Activated naive CD8-positive, alpha-beta T cell (primary cell): ENCODE results near the gene SELENBP1.
"Not testable (repeated sequence)": the region's sequence is repeated elsewhere in the genome, so short reads cannot be mapped to it uniquely, and the experiment has no call there.

Source experiments
- H3K27ac Mint-ChIP-seq: one replicate; pipeline ENCODE4 v1.8.0; 2021; ENCODE audit warnings: mixed read lengths
- H3K27me3 Mint-ChIP-seq: one replicate; pipeline ENCODE4 v1.8.0; 2021; ENCODE audit warnings: mixed read lengths
- H3K36me3 Mint-ChIP-seq: one replicate; pipeline ENCODE4 v1.8.0; 2021; ENCODE audit warnings: mixed read lengths
- H3K4me1 Mint-ChIP-seq: one replicate; pipeline ENCODE4 v1.8.0; 2021; ENCODE audit warnings: low read depth, mixed read lengths
- H3K4me3 Mint-ChIP-seq: one replicate; pipeline ENCODE4 v1.8.0; 2021; ENCODE audit warnings: mild to moderate bottlenecking, mixed read lengths
- H3K9me3 Mint-ChIP-seq: one replicate; pipeline ENCODE4 v1.8.0; 2021; ENCODE audit warnings: low read depth, mixed read lengths

The SELENBP1 gene

GRCh38 chr1:151367658-151368392 lies 4.7 kb downstream of the SELENBP1 start:
- no peak overlapping the region for H3K4me3 Mint-ChIP-seq
- no peak overlapping the region for H3K27ac Mint-ChIP-seq
- no peaks in the 10 kb centered on the region for H3K36me3 Mint-ChIP-seq
- no peaks in the 10 kb centered on the region for H3K9me3 Mint-ChIP-seq
- no peaks in the 10 kb centered on the region for H3K4me1 Mint-ChIP-seq
- H3K27me3 Mint-ChIP-seq, result no peaks in the 10 kb centered on the region

GRCh38 chr1:151364996-151365395 lies 7.5 kb downstream of the SELENBP1 start:
- Mint-ChIP-seq H3K9me3 (no peaks in the 10 kb centered on the region), H3K4me3 (no peak overlapping the region), H3K27ac (no peak overlapping the region), H3K4me1 (no peaks in the 10 kb centered on the region), H3K36me3 (peaks cover 2% of the 10 kb centered on the region), H3K27me3 (no peaks in the 10 kb centered on the region)

- H3K9me3 Mint-ChIP-seq, result no peaks in the 10 kb centered on the region
- H3K4me3 Mint-ChIP-seq, result no peak overlapping the region
- H3K36me3 Mint-ChIP-seq, result peaks cover 2% of the 10 kb centered on the region
- no peak overlapping the region for H3K27ac Mint-ChIP-seq
- no peaks in the 10 kb centered on the region for H3K27me3 Mint-ChIP-seq
- H3K4me1 Mint-ChIP-seq, result no peaks in the 10 kb centered on the region
Observed at GRCh38 chr1:151362308-151363155, 10.0 kb downstream of the SELENBP1 start.

- Mint-ChIP-seq H3K9me3 (no peaks in the 10 kb centered on the region), H3K36me3 (peaks cover 2% of the 10 kb centered on the region), H3K27ac (no peak overlapping the region), H3K27me3 (no peaks in the 10 kb centered on the region), H3K4me1 (no peaks in the 10 kb centered on the region), H3K4me3 (no peak overlapping the region)
Observed at GRCh38 chr1:151361883-151362282, 10.6 kb downstream of the SELENBP1 start.

- peaks cover 2% of the 10 kb centered on the region for H3K36me3 Mint-ChIP-seq
- no peak overlapping the region for H3K4me3 Mint-ChIP-seq
- no peaks in the 10 kb centered on the region for H3K4me1 Mint-ChIP-seq
- H3K27me3 Mint-ChIP-seq, result no peaks in the 10 kb centered on the region
- H3K27ac Mint-ChIP-seq, result no peak overlapping the region
- no peaks in the 10 kb centered on the region for H3K9me3 Mint-ChIP-seq
Observed at GRCh38 chr1:151356696-151357095, 15.8 kb downstream of the SELENBP1 start.

GRCh38 chr1:151352021-151352718 lies 20.3 kb downstream of the SELENBP1 start:
- H3K4me1 Mint-ChIP-seq, result peaks cover 11% of the 10 kb centered on the region

GRCh38 chr1:151350323-151350722 lies 22.2 kb downstream of the SELENBP1 start:
- not testable (repeated sequence) for H3K4me3 Mint-ChIP-seq, H3K27ac Mint-ChIP-seq, H3K27me3 Mint-ChIP-seq

More at GRCh38 chr1:151352021-151352718, 20.3 kb downstream of the SELENBP1 start:
- H3K4me3 Mint-ChIP-seq, result no peak overlapping the region
- peaks cover 2% of the 10 kb centered on the region for H3K36me3 Mint-ChIP-seq
- H3K27me3 Mint-ChIP-seq, result no peaks in the 10 kb centered on the region
- H3K9me3 Mint-ChIP-seq, result no peaks in the 10 kb centered on the region
- no peak overlapping the region for H3K27ac Mint-ChIP-seq

GRCh38 chr1:151347523-151348246 lies 24.8 kb downstream of the SELENBP1 start:
- Mint-ChIP-seq H3K27me3 (no peaks in the 10 kb centered on the region), H3K4me1 (peaks cover 45% of the 10 kb centered on the region), H3K4me3 (peak overlapping the region; percentile 94), H3K27ac (peak overlapping the region; percentile 99), H3K36me3 (peaks cover 5% of the 10 kb centered on the region), H3K9me3 (no peaks in the 10 kb centered on the region)

More at GRCh38 chr1:151350323-151350722, 22.2 kb downstream of the SELENBP1 start:
- H3K9me3 Mint-ChIP-seq, H3K36me3 Mint-ChIP-seq: not testable (repeated sequence)
- H3K4me1 Mint-ChIP-seq, result peaks cover 27% of the 10 kb centered on the region

- H3K27ac Mint-ChIP-seq, result peak within 1 kb of the TSS; percentile 99
- peak within 1 kb of the TSS; percentile 94 for H3K4me3 Mint-ChIP-seq
- peaks cover 45% of the 10 kb centered on the region for H3K4me1 Mint-ChIP-seq
- H3K9me3 Mint-ChIP-seq, result no peaks in the 10 kb centered on the region
- peaks cover 2% of the 10 kb centered on the region for H3K36me3 Mint-ChIP-seq
- no peaks in the 10 kb centered on the region for H3K27me3 Mint-ChIP-seq
Observed at GRCh38 chr1:151346769-151347522, 25.6 kb downstream of the SELENBP1 start, which contains the start of gene RFX5. RFX5 (minus strand) TSS chr1:151347252; CDS start chr1:151346320, 932 bp downstream.

- peak overlapping the region; percentile 94 for H3K4me3 Mint-ChIP-seq
- H3K27ac Mint-ChIP-seq, result peak overlapping the region; percentile 99
- H3K9me3 Mint-ChIP-seq, result no peaks in the 10 kb centered on the region
- H3K4me1 Mint-ChIP-seq, result peaks cover 45% of the 10 kb centered on the region
- no peaks in the 10 kb centered on the region for H3K27me3 Mint-ChIP-seq
- peaks cover 2% of the 10 kb centered on the region for H3K36me3 Mint-ChIP-seq
Observed at GRCh38 chr1:151346082-151346768, 26.3 kb downstream of the SELENBP1 start.

GRCh38 chr1:151344291-151344690 lies 28.2 kb downstream of the SELENBP1 start:
- no peaks in the 10 kb centered on the region for H3K9me3 Mint-ChIP-seq
- H3K4me3 Mint-ChIP-seq, result no peak overlapping the region
- H3K27me3 Mint-ChIP-seq, result no peaks in the 10 kb centered on the region
- H3K4me1 Mint-ChIP-seq, result peaks cover 54% of the 10 kb centered on the region
- peak overlapping the region; percentile 83 for H3K27ac Mint-ChIP-seq
- H3K36me3 Mint-ChIP-seq, result peaks cover 2% of the 10 kb centered on the region

GRCh38 chr1:151343587-151343986 lies 28.9 kb downstream of the SELENBP1 start:
- Mint-ChIP-seq H3K4me1 (peaks cover 54% of the 10 kb centered on the region), H3K36me3 (peaks cover 2% of the 10 kb centered on the region), H3K4me3 (no peak overlapping the region), H3K27ac (peak overlapping the region; percentile 34), H3K9me3 (no peaks in the 10 kb centered on the region), H3K27me3 (no peaks in the 10 kb centered on the region)

- peaks cover 48% of the 10 kb centered on the region for H3K4me1 Mint-ChIP-seq
- H3K9me3 Mint-ChIP-seq, result no peaks in the 10 kb centered on the region
- H3K27me3 Mint-ChIP-seq, result no peaks in the 10 kb centered on the region
- H3K4me3 Mint-ChIP-seq, result no peak overlapping the region
- peaks cover 2% of the 10 kb centered on the region for H3K36me3 Mint-ChIP-seq
- peak overlapping the region; percentile 29 for H3K27ac Mint-ChIP-seq
Observed at GRCh38 chr1:151342569-151342968, 29.9 kb downstream of the SELENBP1 start.
